ENCODE data around the gene IL22RA1. TPM values are rescaled to one million over a fixed set of nuclear protein-coding genes. Genes with fewer than 3 reads are reported as not detected.

Gene IL22RA1
- polyA plus RNA-seq, 1 donor from 2014 or later, result not detected

DNA sequence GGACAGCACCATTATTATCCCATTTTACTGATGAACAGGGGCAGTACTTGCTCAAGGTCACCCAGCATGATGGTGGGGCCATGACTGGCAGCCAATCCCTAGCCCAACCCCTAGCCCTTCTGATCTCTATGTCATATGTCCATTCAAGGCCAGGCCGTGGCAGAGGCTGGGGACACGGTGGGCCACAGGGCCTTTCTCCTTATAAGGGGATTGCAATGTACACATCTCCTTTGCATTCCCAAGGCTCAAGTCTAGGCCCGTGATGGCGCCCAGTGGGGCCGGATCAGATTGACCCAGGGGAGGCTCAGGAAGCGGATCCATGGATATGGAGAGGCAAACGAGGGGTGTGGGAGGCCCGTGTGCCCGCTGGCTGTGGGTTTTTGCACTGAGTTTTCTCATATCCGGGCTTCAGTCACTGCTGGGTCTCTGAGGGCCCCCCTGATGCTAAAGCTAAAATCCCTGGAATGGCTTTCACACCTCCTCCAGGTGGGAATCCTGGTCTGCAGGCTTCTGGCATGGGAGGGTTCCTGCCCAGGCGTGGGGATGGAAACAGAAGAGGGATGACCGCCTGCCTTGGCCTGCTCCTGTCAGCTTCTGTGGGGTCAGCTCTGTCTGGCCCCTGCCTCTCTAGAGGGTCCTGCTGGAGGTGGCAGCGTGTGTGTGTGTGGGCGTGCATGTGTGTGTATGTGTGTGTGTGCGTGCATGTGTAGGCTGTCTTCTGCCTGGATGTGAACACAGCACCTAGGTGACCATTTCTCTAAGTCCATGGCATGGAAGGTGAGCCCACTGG, 33.1 kb downstream of the IL22RA1 start:
- Histone ChIP-seq H3F3A (ENCODE audit: insufficient read depth, low read length, poor library complexity, severe bottlenecking) (no peaks in the 10 kb centered on the region), H4K20me1 (ENCODE audit: insufficient read depth) (no peaks in the 10 kb centered on the region), H3K27me3 (ENCODE audit: insufficient read depth, low read depth, low read length) (no peaks in the 10 kb centered on the region), H2AFZ (ENCODE audit: low read depth, low read length) (no peak overlapping the region), H3K4me3 (ENCODE audit: low read length) (no peak overlapping the region), H3K9ac (ENCODE audit: low read length) (no peak overlapping the region), H3K9me3 (ENCODE audit: low read length) (no peaks in the 10 kb centered on the region), H3K27ac (ENCODE audit: low read length) (no peak overlapping the region), H3K79me2 (replicated peaks; ENCODE audit: insufficient read depth, low read length) (no peaks in the 10 kb centered on the region), H3K4me2 (ENCODE audit: low read length) (no peak overlapping the region), H3K9me2 (ENCODE audit: insufficient read depth, low read length) (no peaks in the 10 kb centered on the region), H3K36me3 (ENCODE audit: insufficient read depth, low read length) (no peaks in the 10 kb centered on the region)
- no peak for TF ChIP-seq POLR2AphosphoS5 (IDR thresholded peaks at IDR 0.05)
- TF ChIP-seq, protein P1, sequence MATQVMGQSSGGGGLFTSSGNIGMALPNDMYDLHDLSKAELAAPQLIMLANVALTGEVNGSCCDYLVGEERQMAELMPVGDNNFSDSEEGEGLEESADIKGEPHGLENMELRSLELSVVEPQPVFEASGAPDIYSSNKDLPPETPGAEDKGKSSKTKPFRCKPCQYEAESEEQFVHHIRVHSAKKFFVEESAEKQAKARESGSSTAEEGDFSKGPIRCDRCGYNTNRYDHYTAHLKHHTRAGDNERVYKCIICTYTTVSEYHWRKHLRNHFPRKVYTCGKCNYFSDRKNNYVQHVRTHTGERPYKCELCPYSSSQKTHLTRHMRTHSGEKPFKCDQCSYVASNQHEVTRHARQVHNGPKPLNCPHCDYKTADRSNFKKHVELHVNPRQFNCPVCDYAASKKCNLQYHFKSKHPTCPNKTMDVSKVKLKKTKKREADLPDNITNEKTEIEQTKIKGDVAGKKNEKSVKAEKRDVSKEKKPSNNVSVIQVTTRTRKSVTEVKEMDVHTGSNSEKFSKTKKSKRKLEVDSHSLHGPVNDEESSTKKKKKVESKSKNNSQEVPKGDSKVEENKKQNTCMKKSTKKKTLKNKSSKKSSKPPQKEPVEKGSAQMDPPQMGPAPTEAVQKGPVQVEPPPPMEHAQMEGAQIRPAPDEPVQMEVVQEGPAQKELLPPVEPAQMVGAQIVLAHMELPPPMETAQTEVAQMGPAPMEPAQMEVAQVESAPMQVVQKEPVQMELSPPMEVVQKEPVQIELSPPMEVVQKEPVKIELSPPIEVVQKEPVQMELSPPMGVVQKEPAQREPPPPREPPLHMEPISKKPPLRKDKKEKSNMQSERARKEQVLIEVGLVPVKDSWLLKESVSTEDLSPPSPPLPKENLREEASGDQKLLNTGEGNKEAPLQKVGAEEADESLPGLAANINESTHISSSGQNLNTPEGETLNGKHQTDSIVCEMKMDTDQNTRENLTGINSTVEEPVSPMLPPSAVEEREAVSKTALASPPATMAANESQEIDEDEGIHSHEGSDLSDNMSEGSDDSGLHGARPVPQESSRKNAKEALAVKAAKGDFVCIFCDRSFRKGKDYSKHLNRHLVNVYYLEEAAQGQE (IDR thresholded peaks at IDR 0.05; ENCODE audit: borderline replicate concordance), result no peak
- no peak for TF ChIP-seq SMC3 (conservative IDR thresholded peaks at IDR 0.05; ENCODE audit: poor library complexity)
- TF ChIP-seq TAF1 (IDR thresholded peaks at IDR 0.05; ENCODE audit: low read depth), result no peak
- no peak for TF ChIP-seq MXI1 (conservative IDR thresholded peaks at IDR 0.05; ENCODE audit: poor library complexity, severe bottlenecking)
- TF ChIP-seq EP300 (conservative IDR thresholded peaks at IDR 0.05; ENCODE audit: poor library complexity, severe bottlenecking), result no peak
- TF ChIP-seq RAD21 (conservative IDR thresholded peaks at IDR 0.05), result no peak

DNA sequence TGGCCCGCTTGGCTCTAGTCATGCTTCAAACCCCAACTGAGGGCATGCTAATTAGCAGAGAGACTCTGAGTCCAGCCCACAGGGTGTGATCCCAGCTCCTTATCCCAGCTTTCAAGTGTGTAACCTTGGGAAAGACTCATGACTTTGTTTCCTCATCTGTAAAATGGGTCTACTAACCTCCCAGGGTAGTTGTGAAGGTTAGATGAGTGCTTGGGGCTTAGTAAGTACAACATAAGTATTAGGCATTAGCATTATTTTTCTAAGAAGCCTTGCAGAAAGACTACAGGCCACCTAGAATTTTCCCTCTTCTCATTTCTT, 33.8 kb downstream of the IL22RA1 start:
- H3K9me3 ChIP-seq (ENCODE audit: low read length), result no peaks in the 10 kb centered on the region
- H3F3A ChIP-seq (ENCODE audit: insufficient read depth, low read length, poor library complexity, severe bottlenecking), result no peaks in the 10 kb centered on the region
- TF ChIP-seq, protein P2, sequence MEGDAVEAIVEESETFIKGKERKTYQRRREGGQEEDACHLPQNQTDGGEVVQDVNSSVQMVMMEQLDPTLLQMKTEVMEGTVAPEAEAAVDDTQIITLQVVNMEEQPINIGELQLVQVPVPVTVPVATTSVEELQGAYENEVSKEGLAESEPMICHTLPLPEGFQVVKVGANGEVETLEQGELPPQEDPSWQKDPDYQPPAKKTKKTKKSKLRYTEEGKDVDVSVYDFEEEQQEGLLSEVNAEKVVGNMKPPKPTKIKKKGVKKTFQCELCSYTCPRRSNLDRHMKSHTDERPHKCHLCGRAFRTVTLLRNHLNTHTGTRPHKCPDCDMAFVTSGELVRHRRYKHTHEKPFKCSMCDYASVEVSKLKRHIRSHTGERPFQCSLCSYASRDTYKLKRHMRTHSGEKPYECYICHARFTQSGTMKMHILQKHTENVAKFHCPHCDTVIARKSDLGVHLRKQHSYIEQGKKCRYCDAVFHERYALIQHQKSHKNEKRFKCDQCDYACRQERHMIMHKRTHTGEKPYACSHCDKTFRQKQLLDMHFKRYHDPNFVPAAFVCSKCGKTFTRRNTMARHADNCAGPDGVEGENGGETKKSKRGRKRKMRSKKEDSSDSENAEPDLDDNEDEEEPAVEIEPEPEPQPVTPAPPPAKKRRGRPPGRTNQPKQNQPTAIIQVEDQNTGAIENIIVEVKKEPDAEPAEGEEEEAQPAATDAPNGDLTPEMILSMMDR (IDR thresholded peaks at IDR 0.05; ENCODE audit: poor library complexity, severe bottlenecking), result no peak
- TF ChIP-seq EZH2 (IDR thresholded peaks at IDR 0.05; ENCODE audit: borderline replicate concordance, insufficient read depth, low read length, poor library complexity, severe bottlenecking), result no peak
- TF ChIP-seq SMC3 (conservative IDR thresholded peaks at IDR 0.05; ENCODE audit: poor library complexity), result no peak
- no peak for TF ChIP-seq MXI1 (conservative IDR thresholded peaks at IDR 0.05; ENCODE audit: poor library complexity, severe bottlenecking)
- TF ChIP-seq, protein P1 (IDR thresholded peaks at IDR 0.05; ENCODE audit: borderline replicate concordance), result no peak
- TF ChIP-seq EP300 (conservative IDR thresholded peaks at IDR 0.05; ENCODE audit: poor library complexity, severe bottlenecking), result no peak
- TF ChIP-seq POLR2AphosphoS5 (IDR thresholded peaks at IDR 0.05), result no peak
- TF ChIP-seq TAF1 (IDR thresholded peaks at IDR 0.05; ENCODE audit: low read depth), result no peak
- TF ChIP-seq RAD21 (conservative IDR thresholded peaks at IDR 0.05), result no peak
- H3K4me2 ChIP-seq (ENCODE audit: low read length), result no peak overlapping the region
- H3K4me3 ChIP-seq (ENCODE audit: low read length), result no peak overlapping the region
- no peaks in the 10 kb centered on the region for H3K79me2 ChIP-seq (replicated peaks; ENCODE audit: insufficient read depth, low read length)
- H3K27ac ChIP-seq (ENCODE audit: low read length), result no peak overlapping the region
- H3K9me2 ChIP-seq (ENCODE audit: insufficient read depth, low read length), result no peaks in the 10 kb centered on the region
- H3K36me3 ChIP-seq (ENCODE audit: insufficient read depth, low read length), result no peaks in the 10 kb centered on the region
- H3K9ac ChIP-seq (ENCODE audit: low read length), result no peak overlapping the region
- H3K27me3 ChIP-seq (ENCODE audit: insufficient read depth, low read depth, low read length), result no peaks in the 10 kb centered on the region
- no peak overlapping the region for H2AFZ ChIP-seq (ENCODE audit: low read depth, low read length)
- no peaks in the 10 kb centered on the region for H4K20me1 ChIP-seq (ENCODE audit: insufficient read depth)
